HG03432 (cell line): ENCODE results near the gene SVIP.

Experiments
- ATAC-seq: cut with Tn5 transposase; IDR thresholded peaks from one replicate; pipeline ENCODE4 v1.9.1; 2021; ENCODE audit warnings: mild to moderate bottlenecking, moderate library complexity; ENCODE audit not compliant: unreplicated experiment

Gene SVIP

DNA sequence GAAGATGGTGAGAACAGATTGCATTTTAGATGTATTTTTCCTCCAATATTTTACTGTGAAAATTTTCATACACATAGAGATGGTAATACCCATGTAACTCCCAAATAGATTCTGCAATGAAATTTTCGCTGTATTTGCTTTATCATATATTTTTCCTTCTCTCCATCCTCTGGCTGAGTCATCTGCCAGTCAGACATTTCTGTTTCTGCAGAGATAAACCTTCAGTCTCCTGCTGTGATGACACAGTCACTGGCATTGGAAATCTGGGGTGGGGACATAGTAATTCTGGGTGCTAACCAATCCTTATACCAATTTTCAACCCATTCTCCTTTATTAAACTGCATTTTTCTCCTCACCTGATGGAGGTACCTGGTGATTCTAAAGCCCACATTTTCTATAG, 33.7 kb downstream of the SVIP start:
- no peak for ATAC-seq

DNA sequence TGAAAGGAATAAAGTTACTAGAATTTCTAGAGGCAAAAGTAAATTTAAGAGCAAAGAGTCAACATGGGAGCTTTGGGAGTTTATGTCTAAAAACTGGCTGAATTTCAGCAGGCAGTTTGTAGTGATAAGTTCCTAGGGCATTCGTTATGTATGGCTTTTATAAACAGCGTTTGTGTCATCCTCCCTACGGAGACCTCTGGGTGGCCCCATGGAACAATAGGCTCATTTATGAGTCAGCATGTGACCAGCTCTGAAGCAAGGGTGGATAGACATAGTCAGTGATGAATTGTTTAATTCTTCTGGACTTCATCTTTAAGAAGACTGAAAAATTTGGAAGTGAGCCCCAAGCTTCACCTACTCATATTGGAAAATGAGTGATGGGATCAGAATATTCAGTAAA, 37.1 kb downstream of the SVIP start:
- ATAC-seq: peak; percentile 33

DNA sequence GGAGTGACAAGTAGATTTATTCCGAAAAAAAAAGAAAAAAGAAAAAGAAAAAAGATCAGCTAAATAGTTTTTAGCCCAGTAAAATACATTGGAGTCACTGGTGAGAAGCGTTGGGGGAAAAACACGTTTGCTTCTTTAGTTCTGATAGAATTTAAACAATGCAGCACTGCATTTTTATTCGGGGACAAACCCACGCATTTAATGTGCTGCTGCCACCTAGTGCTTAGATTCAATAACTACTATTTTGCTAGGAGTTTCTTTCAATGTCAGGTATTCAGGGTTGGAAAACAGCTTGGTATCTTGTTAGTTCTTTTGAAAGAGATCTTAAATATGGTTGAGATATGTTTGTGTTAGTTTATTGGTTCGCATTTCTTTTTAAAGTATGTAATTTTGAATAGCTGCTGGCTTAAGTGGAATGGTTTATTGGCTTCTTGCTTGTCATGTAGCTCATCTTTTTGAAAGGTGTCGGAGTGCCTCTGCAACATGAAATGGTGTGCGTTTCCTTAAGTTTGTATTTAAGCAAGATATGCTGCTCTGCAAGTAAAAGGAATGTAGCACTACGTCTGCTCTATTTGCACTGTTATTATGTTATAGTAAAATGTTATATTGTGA, 41.9 kb downstream of the SVIP start:
- peak; percentile 41 for ATAC-seq

DNA sequence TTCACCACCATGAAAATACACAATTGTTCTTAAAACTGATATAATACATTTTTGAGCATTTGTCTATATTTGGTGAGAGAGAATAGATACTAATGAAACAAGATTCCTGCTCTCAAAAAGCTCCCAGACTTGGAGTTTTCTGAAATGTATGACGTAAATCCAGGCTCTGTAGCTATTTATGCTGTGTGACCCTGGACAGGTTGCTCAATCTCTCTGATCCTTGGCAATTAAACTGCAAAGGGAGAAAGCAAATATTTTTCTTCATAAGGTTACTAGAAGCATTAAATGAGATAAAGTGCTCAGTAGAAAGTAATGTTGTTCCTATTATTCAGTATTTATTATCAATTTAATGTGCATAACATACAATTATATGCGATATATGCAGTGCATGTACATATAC, 42.5 kb downstream of the SVIP start:
- no peak for ATAC-seq

DNA sequence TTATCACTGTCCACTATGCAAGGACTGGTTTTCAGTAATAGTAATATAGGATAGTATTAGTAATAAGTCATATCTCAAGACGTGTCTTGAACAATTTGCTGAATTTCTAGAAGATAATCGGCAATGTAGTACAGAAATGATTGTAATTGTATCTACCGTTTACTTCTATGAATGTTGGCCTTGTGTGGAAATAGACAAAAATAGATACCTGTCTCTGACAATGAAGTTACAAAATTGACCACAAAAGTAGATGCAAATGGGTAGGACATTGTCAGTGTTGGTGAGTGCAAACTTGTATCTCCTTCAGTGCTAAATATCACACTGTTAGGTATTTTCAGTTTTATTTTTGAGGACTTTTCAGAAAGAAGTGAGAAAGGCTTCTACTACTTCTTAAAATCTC, 43.1 kb downstream of the SVIP start:
- peak; percentile 94 for ATAC-seq

DNA sequence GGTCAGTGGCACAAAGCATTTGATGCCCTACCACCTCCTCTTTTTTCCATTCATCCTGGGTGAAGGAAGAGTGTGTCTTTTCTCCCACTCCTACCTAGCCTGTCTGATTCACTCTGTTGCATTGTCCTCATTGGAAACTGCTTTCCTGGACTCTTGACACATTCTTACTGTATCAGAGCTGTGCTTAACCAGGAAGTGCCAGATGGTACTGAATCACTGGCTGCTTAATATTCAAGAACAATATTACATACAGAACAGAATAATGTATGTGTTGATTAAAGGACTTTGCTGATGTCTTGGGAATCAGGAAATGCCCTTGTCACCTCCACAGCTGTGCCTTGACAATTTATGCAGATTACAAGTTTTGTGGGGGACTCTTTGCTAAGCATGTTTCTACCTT, 44.4 kb downstream of the SVIP start:
- no peak for ATAC-seq

DNA sequence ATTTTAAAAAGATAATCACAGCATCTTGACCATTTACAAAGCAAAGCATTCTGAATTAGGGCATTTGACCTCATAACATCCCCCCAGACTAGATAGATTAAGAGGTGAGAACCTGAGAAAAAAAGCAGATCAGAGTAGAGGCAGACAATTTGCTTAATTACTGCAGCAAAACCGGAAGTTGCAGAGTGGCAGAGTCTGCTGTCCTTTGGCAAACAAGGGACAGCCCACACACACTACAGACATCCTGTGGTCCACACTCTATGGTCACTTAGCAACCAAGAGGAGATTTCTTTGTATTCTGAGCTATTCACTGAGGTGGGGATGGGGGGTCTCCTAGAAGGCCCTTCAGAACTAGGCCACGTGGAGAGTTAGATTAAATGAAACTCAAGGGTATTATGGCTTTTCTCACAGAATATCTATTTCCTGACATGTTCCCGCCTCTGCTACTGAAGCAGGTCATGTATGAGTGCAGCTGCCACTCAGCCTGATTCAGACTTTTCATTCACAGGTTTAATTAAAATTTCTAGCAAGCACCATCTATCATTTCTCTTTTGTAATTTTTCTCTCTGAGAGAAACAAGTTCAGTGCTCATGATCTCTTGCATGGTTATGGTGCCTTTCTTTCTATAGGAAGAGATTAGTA, 48.5 kb downstream of the SVIP start:
- peak; percentile 85 for ATAC-seq

DNA sequence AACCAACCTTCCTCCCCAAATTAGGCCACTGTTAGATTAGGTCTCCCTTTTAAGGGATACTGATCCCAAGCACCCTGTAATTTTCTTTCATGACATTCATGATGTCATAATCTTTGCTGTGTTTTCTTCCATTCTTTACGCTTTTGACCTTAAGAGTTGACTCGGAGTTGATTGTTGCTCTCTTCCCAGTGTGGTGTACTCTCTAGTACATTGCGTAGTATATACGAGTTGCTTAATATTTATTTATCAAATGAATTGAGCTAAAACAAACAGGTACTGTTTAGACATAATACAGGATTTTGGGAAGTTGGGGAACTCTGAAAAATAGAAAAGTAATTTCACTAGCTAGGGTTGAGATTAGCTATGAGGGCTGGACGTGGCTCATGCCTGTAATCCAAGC, 49.8 kb downstream of the SVIP start:
- ATAC-seq: no peak

DNA sequence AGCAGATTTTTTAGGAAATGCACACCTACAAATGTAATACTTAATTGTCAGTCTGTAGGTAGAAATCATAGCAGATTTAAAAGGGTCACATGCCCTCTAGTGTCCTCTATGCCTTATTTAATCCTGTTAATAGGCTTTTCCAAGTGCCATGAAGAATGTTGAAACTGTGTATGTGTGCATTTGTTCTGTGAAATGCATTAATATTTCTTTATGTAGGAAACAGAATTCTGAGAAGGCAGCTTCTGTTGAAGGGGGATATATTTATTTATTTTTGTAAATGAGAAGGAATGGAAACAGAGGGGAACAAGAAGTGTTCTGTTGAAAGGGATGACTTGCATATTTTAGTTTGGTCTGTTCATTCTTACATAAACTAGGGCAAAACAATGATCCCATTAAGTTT, 51.0 kb downstream of the SVIP start:
- ATAC-seq: no peak

DNA sequence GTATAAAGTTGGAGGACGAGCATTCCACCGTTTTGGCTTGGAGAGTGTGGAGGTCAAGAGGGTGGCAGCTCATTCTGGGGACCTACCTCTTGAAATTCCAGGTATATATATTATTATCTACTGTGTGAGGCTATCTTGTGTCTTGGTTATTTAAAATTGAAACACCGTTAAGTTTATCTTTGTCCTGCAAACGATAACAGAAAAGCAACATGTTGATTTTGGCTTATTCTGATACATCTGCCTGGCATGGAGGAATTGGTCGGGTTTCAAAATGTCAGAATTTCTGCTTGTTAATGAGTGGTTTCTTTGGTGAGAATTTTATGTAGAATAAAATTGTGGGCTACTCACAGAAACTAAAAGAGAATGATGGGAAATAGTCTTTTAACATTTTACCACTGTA, 54.4 kb downstream of the SVIP start:
- ATAC-seq: no peak

DNA sequence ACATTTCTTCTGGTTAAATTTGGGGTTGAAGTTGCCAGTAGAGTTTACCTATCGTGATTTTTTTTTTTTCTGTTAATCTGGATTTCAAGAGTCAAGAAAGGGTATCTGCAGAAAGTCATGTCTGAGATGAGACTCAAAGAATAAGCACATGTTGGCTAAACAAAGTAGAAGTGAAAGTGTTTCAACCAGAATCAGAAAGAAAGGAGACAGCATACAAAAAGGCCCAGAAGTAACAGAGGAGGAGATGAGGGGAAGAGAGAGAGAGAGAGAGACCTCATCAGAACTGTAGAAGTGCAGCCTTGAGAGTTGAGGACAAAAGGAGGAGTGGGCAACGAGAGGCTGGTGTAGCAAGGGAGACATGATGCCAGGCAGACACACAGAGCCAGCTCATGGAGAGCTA, 54.9 kb downstream of the SVIP start:
- ATAC-seq: peak; percentile 72

DNA sequence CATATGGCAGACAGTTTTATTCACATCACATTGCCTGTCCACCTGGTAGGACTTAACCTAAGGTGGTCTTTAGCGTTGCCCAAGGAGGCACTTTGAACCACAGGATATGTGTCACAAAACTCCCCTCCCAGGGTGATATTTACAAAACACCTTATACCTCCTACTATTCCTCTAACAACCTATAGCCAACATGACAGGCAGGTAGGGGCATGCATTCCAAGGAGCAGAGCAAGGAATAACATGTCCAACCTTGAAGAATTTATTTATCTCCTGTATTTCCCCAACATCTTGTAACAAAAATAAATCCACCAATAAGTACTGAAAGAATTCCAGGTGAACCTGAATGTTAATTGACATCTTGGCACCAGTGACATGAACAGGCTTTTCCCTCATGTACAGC, 60.5 kb downstream of the SVIP start:
- ATAC-seq: no peak
